ENCODE measurements around the gene CLDN14. TPM values are rescaled to one million over a fixed set of nuclear protein-coding genes. Genes with fewer than 3 reads are reported as not detected.
A peak's percentile ranks its signal among the peaks of the same experiment; 100 is the strongest.

CLDN14 gene
- total RNA-seq, 1 donor from 2014 or later = not detected

DNA sequence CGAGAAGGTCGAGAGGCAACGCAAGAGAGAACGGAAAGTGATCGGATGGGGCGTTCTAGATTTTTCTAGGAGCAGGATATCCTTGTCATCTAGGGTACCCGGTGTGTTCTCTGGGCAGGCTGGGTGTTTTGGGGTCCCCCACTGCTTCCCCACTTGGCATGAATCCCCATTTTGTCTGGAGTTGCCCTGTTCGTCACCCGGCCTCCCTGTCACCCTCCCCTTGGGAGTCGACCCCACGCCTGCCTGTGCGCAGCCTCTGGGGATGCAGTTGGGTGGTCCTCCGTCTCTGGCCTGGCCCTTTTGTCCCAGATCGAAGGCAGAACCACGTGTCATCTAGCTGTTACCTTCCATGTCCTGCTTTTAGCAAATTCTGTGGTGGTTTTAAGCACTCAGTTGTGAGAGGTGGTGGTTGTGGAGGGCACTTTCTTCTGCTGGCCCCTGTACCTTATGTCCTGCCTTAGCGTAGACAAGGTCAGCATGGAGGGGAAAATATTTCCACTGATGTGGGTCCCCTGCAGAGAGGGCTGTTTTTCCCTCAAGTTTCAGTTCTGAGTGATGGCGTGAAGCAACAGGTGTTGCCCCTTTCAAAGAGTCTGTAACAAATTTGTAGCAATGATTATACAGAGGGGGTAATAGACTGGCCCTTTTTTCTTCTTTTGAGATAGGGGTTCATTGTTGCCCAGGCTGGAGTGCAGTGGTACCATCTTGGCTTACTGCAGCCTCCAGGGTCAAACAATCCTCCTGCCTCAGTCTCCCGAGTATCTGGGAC lies 59.2 kb downstream of the CLDN14 start:
- TF ChIP-seq, protein P1, sequence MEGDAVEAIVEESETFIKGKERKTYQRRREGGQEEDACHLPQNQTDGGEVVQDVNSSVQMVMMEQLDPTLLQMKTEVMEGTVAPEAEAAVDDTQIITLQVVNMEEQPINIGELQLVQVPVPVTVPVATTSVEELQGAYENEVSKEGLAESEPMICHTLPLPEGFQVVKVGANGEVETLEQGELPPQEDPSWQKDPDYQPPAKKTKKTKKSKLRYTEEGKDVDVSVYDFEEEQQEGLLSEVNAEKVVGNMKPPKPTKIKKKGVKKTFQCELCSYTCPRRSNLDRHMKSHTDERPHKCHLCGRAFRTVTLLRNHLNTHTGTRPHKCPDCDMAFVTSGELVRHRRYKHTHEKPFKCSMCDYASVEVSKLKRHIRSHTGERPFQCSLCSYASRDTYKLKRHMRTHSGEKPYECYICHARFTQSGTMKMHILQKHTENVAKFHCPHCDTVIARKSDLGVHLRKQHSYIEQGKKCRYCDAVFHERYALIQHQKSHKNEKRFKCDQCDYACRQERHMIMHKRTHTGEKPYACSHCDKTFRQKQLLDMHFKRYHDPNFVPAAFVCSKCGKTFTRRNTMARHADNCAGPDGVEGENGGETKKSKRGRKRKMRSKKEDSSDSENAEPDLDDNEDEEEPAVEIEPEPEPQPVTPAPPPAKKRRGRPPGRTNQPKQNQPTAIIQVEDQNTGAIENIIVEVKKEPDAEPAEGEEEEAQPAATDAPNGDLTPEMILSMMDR (conservative IDR thresholded peaks at IDR 0.05) = no peak
- Mint-ChIP-seq H3K4me1 (ENCODE audit: unreplicated experiment) (peaks cover 8% of the 10 kb centered on the region), H3K4me3 (no peak overlapping the region), H3K27ac (no peak overlapping the region), H3K9me3 (no peaks in the 10 kb centered on the region), H3K27me3 (no peaks in the 10 kb centered on the region), H3K36me3 (no peaks in the 10 kb centered on the region)
- DNase-seq (ENCODE audit: extremely low spot score, unreplicated experiment) = no peak

- peaks cover 1% of the 10 kb centered on the region for H3K36me3 Mint-ChIP-seq
- TF ChIP-seq, protein P1 (conservative IDR thresholded peaks at IDR 0.05) = peak; percentile 89
- H3K4me3 Mint-ChIP-seq = no peak overlapping the region
- DNase-seq (ENCODE audit: extremely low spot score, unreplicated experiment) = peak; percentile 81
- H3K27ac Mint-ChIP-seq = no peak overlapping the region
- H3K27me3 Mint-ChIP-seq = no peaks in the 10 kb centered on the region
- H3K9me3 Mint-ChIP-seq = no peaks in the 10 kb centered on the region
- H3K4me1 Mint-ChIP-seq (ENCODE audit: unreplicated experiment) = peaks cover 8% of the 10 kb centered on the region
Measured at GRCh38 chr21:36419996-36420395, 59.9 kb downstream of the CLDN14 start.

- Mint-ChIP-seq H3K4me3 (no peak overlapping the region), H3K9me3 (no peaks in the 10 kb centered on the region), H3K4me1 (ENCODE audit: unreplicated experiment) (peaks cover 8% of the 10 kb centered on the region), H3K27ac (no peak overlapping the region), H3K36me3 (peaks cover 4% of the 10 kb centered on the region), H3K27me3 (no peaks in the 10 kb centered on the region)
- DNase-seq (ENCODE audit: extremely low spot score, unreplicated experiment) = no peak
- TF ChIP-seq, protein P1 (conservative IDR thresholded peaks at IDR 0.05) = no peak
Measured at GRCh38 chr21:36419241-36419640, 60.7 kb downstream of the CLDN14 start.

GRCh38 chr21:36415375-36415774 lies 64.5 kb downstream of the CLDN14 start:
- no peaks in the 10 kb centered on the region for H3K27me3 Mint-ChIP-seq
- TF ChIP-seq, protein P1 (conservative IDR thresholded peaks at IDR 0.05) = no peak
- H3K36me3 Mint-ChIP-seq = peaks cover 13% of the 10 kb centered on the region
- no peak overlapping the region for H3K4me3 Mint-ChIP-seq
- peaks cover 7% of the 10 kb centered on the region for H3K4me1 Mint-ChIP-seq (ENCODE audit: unreplicated experiment)
- no peak for DNase-seq (ENCODE audit: extremely low spot score, unreplicated experiment)
- H3K27ac Mint-ChIP-seq = no peak overlapping the region
- H3K9me3 Mint-ChIP-seq = no peaks in the 10 kb centered on the region

- H3K9me3 Mint-ChIP-seq = no peaks in the 10 kb centered on the region
- H3K4me3 Mint-ChIP-seq = no peak overlapping the region
- H3K27me3 Mint-ChIP-seq = no peaks in the 10 kb centered on the region
- TF ChIP-seq, protein P1 (conservative IDR thresholded peaks at IDR 0.05) = no peak
- H3K4me1 Mint-ChIP-seq (ENCODE audit: unreplicated experiment) = no peaks in the 10 kb centered on the region
- no peak overlapping the region for H3K27ac Mint-ChIP-seq
- DNase-seq (ENCODE audit: extremely low spot score, unreplicated experiment) = no peak
- peaks cover 23% of the 10 kb centered on the region for H3K36me3 Mint-ChIP-seq
Measured at GRCh38 chr21:36412916-36413315, 67.0 kb downstream of the CLDN14 start.
